GM21576 (cell line): ENCODE data around the gene STK10.

Source experiments
- ATAC-seq: cut with Tn5 transposase; IDR thresholded peaks from one replicate; pipeline ENCODE4 v1.9.1; 2021; ENCODE audit warnings: mild to moderate bottlenecking, moderate library complexity; ENCODE audit not compliant: unreplicated experiment

Gene STK10

DNA sequence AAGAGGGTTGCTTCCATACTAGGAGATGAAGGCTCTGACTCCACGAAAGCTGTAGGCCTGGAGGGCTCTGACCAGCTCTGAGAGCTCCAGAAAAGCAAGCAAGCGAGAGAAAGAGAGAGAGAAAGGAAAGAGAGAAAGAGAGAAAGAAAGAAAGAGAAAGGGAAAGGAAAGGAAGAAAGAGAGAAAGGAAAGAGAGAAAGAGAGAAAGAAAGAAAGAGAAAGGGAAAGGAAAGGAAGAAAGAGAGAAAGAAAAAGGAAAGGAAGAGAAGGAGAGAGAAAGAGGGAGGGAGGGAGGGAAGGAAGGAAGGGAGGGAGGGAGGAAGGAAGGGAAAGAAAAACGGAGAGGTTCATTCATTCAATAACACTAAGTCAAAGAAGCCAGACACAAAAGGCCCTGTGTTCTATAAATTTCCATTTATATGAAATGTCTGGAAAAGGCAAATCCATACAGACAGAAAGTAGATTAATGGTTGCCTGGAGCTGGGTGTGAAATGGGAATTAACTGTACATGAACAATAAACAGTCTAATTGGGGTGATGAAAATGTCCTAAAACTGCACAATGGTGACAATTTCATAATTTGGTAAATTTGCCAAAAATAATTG lies 1.8 kb upstream of the STK10 start:
- ATAC-seq = no peak

DNA sequence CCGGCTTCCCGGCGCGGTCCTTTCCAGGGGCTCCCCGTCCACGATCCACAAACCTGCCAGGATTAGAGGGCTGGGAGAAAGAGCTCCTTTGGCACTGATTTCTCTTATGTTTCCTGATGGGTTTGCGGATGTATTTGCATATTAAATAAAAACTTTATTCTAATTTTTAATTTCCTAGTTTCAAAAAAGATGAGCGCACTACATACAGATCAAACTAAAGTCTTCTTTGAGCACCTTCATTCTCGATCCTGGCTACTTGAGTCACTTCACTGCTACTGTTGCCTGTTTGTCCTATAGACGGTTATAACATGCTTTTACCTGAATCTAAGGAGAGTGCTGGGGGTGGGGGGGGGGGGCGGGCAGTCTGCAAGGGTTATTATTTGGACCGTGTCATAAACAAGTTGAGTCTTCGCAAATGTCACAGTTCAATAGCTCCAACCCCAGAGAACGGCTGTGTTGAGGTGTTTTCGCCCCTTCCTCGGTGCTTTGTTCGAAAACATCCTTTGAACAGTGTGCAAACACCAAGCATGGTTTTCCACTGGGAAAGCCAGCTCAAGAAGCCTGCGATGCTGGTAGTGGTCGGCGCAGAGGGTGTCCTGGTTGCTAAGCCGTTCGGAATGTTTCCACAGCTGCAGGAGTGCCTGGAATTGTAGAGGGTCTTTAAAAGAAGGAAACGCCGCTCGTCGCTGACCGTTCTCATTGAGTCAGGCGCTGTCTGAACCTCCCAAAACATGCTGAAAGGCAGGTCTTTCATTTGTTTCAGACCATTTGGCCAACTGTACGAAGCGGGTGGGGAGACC lies 1.1 kb upstream of the STK10 start:
- ATAC-seq = no peak

- ATAC-seq = peak; percentile 28
Measured at GRCh38 chr5:172187118-172188032, 649 bp downstream of the STK10 start.

GRCh38 chr5:172186114-172186695 lies 1.8 kb downstream of the STK10 start:
- no peak for ATAC-seq

DNA sequence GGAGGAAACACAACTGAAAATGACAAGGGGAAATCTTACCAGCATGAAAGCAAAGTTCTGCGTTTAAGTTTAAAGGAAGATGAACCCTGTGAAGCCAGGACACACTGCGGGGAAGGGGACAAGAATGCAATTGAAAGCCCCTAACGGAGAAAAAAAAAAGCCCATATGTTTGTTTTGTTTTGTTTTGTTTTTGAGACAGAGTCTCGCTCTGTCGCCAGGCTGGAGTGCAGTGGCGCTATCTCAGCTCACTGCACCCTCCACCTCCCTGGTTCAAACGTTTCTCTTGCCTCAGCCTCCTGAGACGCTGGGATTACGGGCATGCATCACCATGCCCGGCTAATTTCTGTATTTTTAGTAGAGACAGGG lies 2.9 kb downstream of the STK10 start:
- ATAC-seq = no peak

- ATAC-seq = no peak
Measured at GRCh38 chr5:172183881-172184280, 4.1 kb downstream of the STK10 start.

- ATAC-seq = no peak
Measured at GRCh38 chr5:172182291-172182690, 5.7 kb downstream of the STK10 start.

- ATAC-seq = no peak
Measured at GRCh38 chr5:172180936-172181335, 7.1 kb downstream of the STK10 start.

GRCh38 chr5:172178991-172179989 lies 8.7 kb downstream of the STK10 start:
- peak; percentile 28 for ATAC-seq

DNA sequence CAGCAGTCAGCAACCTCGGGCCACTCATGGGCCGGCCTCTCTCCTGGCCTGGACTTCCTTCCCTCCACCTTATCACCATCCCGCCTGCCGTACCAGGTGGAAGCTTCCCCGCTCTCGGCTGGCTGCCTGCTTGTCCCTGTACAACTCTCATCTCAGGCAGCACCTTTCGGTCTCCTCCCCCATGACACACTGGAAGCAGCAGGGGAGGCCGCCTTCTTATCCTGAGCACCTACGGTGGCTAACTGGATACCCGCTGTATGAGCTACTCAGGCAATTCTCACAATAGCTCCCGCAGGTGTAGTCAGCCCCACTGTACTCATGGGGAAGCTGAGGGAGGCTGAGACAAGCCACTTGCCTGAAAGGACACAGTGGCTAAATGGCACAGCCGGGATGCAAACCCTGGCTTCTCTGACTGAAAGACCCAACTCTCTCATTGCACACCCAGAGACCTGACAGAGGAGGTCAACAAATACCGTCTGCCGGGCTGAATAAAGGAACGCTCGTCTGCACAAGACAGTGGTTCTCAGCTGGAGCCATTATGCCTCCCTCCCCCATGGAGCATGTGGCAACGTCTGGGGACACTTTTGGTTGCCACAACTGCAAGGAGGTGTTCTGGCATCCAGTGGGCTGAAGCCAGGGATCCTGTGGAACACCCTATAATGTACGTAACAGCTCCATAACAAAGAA lies 9.6 kb downstream of the STK10 start:
- no peak for ATAC-seq

- ATAC-seq = no peak
Measured at GRCh38 chr5:172177176-172177575, 10.8 kb downstream of the STK10 start.

DNA sequence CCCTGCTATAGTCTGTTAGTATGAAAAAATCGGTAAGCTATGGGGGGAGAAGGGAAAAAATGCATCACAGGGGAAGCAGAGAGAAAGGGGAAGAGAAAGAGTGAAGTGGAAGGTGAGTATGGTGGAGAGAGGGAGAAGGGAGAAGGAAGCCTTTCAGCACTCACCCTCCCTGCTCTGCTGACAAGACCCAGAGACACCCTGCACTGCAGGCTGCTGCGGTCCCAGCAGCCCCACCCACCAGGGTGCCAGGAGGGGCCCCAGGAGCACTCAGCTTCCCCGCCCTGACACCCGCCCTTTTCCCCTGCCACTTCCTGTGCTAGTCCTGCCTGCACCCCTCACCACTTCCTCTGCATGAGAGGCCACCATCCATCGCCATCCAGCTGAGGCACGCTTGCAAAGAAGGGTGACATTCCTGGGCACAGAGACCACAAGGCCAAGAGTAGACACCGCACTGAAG lies 12.7 kb downstream of the STK10 start:
- peak; percentile 58 for ATAC-seq

DNA sequence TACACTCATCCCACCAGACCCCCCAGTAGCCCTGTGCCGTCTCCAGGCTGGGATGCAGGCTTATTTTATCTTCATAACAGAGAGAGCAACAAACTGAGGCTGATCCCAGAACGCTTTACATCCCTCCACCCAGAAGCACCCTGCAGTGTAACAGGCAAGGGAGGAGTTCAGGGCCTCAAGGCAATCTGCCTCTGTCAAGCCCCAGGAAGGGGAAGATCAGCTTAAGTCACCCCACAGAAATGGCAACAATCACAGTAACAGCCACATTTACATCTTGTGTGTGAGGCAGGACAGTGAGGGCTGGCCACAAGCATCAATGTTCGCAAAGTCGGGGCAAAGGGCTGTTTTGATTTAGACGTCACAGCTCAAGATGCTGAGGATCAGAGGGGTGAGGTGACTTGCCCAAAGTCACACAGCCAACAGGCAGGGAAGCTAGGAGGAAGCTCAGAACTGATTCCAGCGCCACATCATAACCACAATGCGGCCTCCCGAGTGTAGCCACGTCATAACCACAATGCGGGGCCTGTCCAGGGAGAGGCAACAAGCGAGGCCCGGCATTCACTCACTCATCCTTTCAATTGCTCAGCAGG lies 14.4 kb downstream of the STK10 start:
- no peak for ATAC-seq

DNA sequence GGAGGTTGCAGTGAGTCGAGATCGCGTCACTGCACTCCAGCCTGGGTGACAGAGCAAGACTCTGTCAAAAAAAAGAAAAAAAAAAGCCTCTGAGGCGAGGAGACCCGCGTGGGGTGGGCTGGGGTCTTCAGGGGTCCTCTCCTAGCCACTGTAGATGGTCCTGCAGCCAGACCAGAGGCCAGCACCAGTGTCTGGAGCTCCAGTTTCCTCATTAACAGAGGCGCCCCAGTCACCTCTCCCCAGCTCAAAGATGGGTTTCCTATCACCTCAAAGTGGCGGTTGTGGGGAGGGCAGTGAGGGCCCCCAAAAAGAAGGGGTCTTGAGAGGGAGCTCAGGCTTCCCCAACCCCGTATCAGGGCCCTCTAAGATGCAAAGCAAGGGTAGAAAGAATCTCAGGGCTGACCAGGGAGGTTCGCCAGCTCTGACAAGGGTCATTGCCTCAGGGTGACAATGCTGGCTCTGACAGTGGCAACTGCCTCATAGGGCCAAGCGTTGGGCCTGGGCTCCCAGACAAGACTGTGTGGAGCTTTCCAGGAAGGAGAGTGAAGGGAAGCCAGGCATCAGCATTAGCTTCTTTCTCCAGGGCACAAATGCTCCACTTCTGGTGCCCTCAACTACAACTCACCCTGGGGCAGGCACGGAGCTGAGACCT lies 15.0 kb downstream of the STK10 start:
- ATAC-seq = no peak

- ATAC-seq = no peak
Measured at GRCh38 chr5:172171118-172171517, 16.9 kb downstream of the STK10 start.

- ATAC-seq = no peak
Measured at GRCh38 chr5:172170251-172170701, 17.7 kb downstream of the STK10 start.

DNA sequence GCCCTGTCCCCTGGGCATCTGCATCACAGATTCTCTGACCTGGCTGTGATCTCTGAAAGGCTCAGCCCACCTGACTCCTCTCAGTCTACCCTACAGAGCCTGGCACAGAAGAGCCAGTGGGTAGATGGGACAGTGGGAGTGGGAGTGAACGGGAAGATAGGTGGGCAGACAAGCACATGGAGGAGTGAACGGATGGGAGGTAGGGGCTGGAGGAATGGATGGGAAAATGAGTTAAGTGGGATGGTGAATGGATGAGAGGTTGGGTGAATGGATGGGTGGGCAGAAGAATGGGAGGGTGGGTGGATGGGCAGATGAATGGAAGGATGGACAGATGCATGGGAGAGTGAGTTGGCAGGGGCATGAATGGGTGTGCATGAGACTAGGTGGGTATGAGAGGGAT lies 18.8 kb downstream of the STK10 start:
- no peak for ATAC-seq

DNA sequence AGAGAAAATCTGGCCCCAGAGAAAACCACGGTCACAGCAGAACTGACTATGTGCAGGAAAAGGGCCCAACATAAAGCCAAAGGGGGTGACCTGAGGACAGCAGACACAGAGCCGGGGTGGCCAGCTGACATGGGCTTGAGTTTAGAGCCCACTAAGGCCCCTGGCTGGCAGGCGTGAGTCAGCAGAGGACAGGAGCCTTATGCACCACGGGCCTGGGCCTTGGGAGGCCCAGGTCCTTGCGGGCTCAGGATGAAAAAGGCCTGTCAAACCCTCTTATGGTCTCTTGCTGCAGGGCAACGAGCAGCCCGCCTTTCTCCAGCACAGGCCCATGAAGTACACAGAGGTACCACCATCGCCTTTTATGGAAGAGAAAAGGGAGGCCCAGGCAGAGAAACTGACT lies 19.7 kb downstream of the STK10 start:
- ATAC-seq = no peak
